ENCODE data around the gene BCAS3.

- TF ChIP-seq, protein P1, sequence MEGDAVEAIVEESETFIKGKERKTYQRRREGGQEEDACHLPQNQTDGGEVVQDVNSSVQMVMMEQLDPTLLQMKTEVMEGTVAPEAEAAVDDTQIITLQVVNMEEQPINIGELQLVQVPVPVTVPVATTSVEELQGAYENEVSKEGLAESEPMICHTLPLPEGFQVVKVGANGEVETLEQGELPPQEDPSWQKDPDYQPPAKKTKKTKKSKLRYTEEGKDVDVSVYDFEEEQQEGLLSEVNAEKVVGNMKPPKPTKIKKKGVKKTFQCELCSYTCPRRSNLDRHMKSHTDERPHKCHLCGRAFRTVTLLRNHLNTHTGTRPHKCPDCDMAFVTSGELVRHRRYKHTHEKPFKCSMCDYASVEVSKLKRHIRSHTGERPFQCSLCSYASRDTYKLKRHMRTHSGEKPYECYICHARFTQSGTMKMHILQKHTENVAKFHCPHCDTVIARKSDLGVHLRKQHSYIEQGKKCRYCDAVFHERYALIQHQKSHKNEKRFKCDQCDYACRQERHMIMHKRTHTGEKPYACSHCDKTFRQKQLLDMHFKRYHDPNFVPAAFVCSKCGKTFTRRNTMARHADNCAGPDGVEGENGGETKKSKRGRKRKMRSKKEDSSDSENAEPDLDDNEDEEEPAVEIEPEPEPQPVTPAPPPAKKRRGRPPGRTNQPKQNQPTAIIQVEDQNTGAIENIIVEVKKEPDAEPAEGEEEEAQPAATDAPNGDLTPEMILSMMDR (IDR thresholded peaks at IDR 0.05), result no peak
- TF ChIP-seq POLR2AphosphoS5 (IDR thresholded peaks at IDR 0.05) (no peak), EP300 (IDR thresholded peaks at IDR 0.05) (no peak)
Observed at GRCh38 chr17:61091096-61091495, 413.4 kb downstream of the BCAS3 start.
